ENCODE data around the gene FETUB. TPM values are rescaled to one million over a fixed set of nuclear protein-coding genes. Genes with fewer than 3 reads are reported as not detected.
"Not testable (repeated sequence)": the region's sequence is repeated elsewhere in the genome, so short reads cannot be mapped to it uniquely, and the experiment has no call there.

FETUB gene
- total RNA-seq, 1 donor from 2014 or later: not detected

- H3K27me3 ChIP-seq: no peaks in the 10 kb centered on the region
- H3K36me3 ChIP-seq: no peaks in the 10 kb centered on the region
- H3K4me3 ChIP-seq: no peak overlapping the region
- no peak overlapping the region for H3K27ac ChIP-seq
- no peaks in the 10 kb centered on the region for H3K4me1 ChIP-seq
- intact Hi-C loops (cut with DNase I): no loop called here
- no peaks in the 10 kb centered on the region for H3K9me3 ChIP-seq
- no peak for TF ChIP-seq CTCF (IDR thresholded peaks at IDR 0.05)
- no peak for DNase-seq (ENCODE audit: low spot score in 2 of 2)
Measured at GRCh38 chr3:186697510-186697909, 57.3 kb downstream of the FETUB start.

- no peak for DNase-seq (ENCODE audit: low spot score in 2 of 2)
- no peaks in the 10 kb centered on the region for H3K4me1 ChIP-seq
- no peak overlapping the region for H3K4me3 ChIP-seq
- TF ChIP-seq CTCF (IDR thresholded peaks at IDR 0.05): no peak
- H3K27ac ChIP-seq: peak overlapping the region in 1 of 2 donors; percentile 36
- no peaks in the 10 kb centered on the region for H3K36me3 ChIP-seq
- intact Hi-C loops (cut with DNase I): no loop called here
- no peaks in the 10 kb centered on the region for H3K27me3 ChIP-seq
- H3K9me3 ChIP-seq: no peaks in the 10 kb centered on the region
Measured at GRCh38 chr3:186700267-186700666, 60.1 kb downstream of the FETUB start.

GRCh38 chr3:186702451-186702850, 62.3 kb downstream of the FETUB start:
- H3K27ac ChIP-seq; H3K4me3 ChIP-seq; H3K4me1 ChIP-seq; H3K9me3 ChIP-seq; H3K27me3 ChIP-seq; intact Hi-C loops (cut with DNase I); H3K36me3 ChIP-seq; DNase-seq (ENCODE audit: low spot score in 2 of 2): not testable (repeated sequence)

Other genes with a start within 250 kb of the FETUB start
- gene CRYGS, start 96.0 kb upstream of the FETUB start, total RNA-seq: not detected
- 6.4 TPM for gene TBCCD1, start 73.1 kb upstream of the FETUB start, total RNA-seq
- gene DNAJB11, start 69.7 kb upstream of the FETUB start, total RNA-seq: 31.3 TPM
- 0.53 TPM for gene AHSG, start 27.3 kb upstream of the FETUB start, total RNA-seq
- 6.9 TPM for gene HRG, start 25.6 kb downstream of the FETUB start, total RNA-seq
- gene KNG1, start 77.0 kb downstream of the FETUB start, total RNA-seq: not detected
- gene EIF4A2, start 143.2 kb downstream of the FETUB start, total RNA-seq: 260 TPM
- 23.8 TPM for gene RFC4, start 166.1 kb downstream of the FETUB start, total RNA-seq
- gene ADIPOQ, start 202.3 kb downstream of the FETUB start, total RNA-seq: 8.2 TPM